ENCODE data around the gene MTPN. TPM values are rescaled to one million over a fixed set of nuclear protein-coding genes. Genes with fewer than 3 reads are reported as not detected.

The MTPN gene
- total RNA-seq, 5 donors from 2014 or later (not counting 1 experiment from before 2014, with no cell fraction given), result 74.2 to 96.3 (median 84.1) TPM

DNA sequence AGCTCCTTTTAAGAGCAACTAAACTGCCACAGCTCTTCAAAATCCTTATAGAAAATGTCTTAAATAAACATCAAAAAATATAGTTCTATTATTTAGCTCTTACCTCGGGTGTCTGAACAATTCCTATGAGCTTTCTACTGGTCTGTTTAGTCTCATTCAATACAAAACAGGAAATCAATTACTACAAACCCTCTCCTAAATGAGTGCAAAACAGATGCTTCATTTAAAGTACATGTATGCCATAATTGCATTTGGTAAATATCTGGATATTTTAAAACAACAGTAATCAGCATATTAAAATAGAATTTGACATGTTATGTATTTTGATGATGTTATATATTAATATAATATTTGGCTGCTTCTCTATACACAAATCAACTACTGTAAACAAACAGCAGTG, 38.5 kb upstream of the MTPN start:
- no peak overlapping the region for H3K27ac Mint-ChIP-seq
- H3K4me3 ChIP-seq (ENCODE audit: control insufficient read depth in 1 of 2, extremely low read depth in 1 of 2, low read length in 1 of 2), result no peak overlapping the region

DNA sequence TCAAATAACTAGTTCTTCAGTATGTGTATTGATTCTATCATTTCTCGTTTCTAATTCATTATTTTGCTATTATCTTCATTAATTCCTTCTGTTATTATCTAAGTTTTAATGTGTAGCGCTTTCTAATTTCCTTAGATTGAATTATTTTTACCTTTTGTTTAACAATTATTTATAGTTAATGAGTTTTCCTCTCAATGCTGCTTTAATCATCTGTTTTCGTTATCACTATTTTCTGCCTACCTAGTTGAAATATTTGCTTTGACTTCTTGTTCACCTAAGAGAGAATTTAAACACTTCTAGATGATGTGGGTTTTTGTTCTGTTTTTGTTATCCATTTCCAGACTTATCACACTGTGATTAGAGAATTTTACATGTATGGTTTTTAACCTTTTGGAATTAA, 37.5 kb upstream of the MTPN start:
- POLR2A ChIA-PET, result no interaction called here
- CTCF ChIA-PET, result interaction anchor here in 1 of 2 donors (0.6 to 1.4 kb wide), 3 partner anchors 10 to 234 kb away, joined by 3 to 4 read pairs (median 4); no protein-coding TSS in a partner anchor
- H3K4me1 Mint-ChIP-seq, result peaks cover 0 to 8% (median 4%) of the 10 kb centered on the region in 3 donors
- H3K4me1 ChIP-seq (ENCODE audit: control insufficient read depth in 1 of 2, extremely low read depth in 1 of 2, insufficient read depth in 2 of 2, low read length in 2 of 2), result no peaks in the 10 kb centered on the region
- H3K27me3 Mint-ChIP-seq, result peaks cover 8 to 20% of the 10 kb centered on the region in 2 donors
- H3K36me3 Mint-ChIP-seq, result no peaks in the 10 kb centered on the region
- no peaks in the 10 kb centered on the region for H3K9me3 ChIP-seq
- H3K27ac ChIP-seq (ENCODE audit: low read length), result no peak overlapping the region
- WGBS (ENCODE audit: insufficient coverage), result no CpG with 5 or more reads among the region's 3 CpGs
- ATAC-seq (replicated peaks in 1 of 4), result no peak
- no peaks in the 10 kb centered on the region for H3K9me3 Mint-ChIP-seq
- no peak overlapping the region for H3K4me3 Mint-ChIP-seq
- H3K27ac Mint-ChIP-seq, result peak overlapping the region in 1 of 2 donors; percentile 58
- H3K4me3 ChIP-seq (ENCODE audit: control insufficient read depth in 1 of 2, extremely low read depth in 1 of 2, low read length in 1 of 2), result no peak overlapping the region
- DNase-seq, result no peak
- no peaks in the 10 kb centered on the region for H3K36me3 ChIP-seq (ENCODE audit: control insufficient read depth in 2 of 2, extremely low read depth in 1 of 2, insufficient read depth in 1 of 2, low read length in 1 of 2)
- H3K27me3 ChIP-seq (replicated peaks in 1 of 2; ENCODE audit: control insufficient read depth in 2 of 2, extremely low read depth in 1 of 2, insufficient read depth in 2 of 2, low read length in 1 of 2), result no peaks in the 10 kb centered on the region

More for the DNA sequence above, 38.5 kb upstream of the MTPN start:
- no peaks in the 10 kb centered on the region for H3K9me3 ChIP-seq
- DNase-seq (no peak), ATAC-seq (replicated peaks in 1 of 4) (no peak)
- no peaks in the 10 kb centered on the region for H3K27me3 ChIP-seq (replicated peaks in 1 of 2; ENCODE audit: control insufficient read depth in 2 of 2, extremely low read depth in 1 of 2, insufficient read depth in 2 of 2, low read length in 1 of 2)
- no peaks in the 10 kb centered on the region for H3K9me3 Mint-ChIP-seq
- ChIA-PET POLR2A (no interaction called here), CTCF (interaction anchor here (0.6 to 1.4 kb wide), 4 partner anchors 15 to 470 kb away, joined by 3 to 6 read pairs (median 4); no protein-coding TSS in a partner anchor)
- no peak overlapping the region for H3K27ac ChIP-seq (ENCODE audit: low read length)
- no CpG with 5 or more reads among the region's 1 CpG for WGBS (ENCODE audit: insufficient coverage)
- peaks cover 0 to 8% (median 4%) of the 10 kb centered on the region in 3 donors for H3K4me1 Mint-ChIP-seq
- H3K27me3 Mint-ChIP-seq, result peaks cover 8 to 20% of the 10 kb centered on the region in 2 donors
- H3K36me3 ChIP-seq (ENCODE audit: control insufficient read depth in 2 of 2, extremely low read depth in 1 of 2, insufficient read depth in 1 of 2, low read length in 1 of 2), result no peaks in the 10 kb centered on the region
- H3K4me1 ChIP-seq (ENCODE audit: control insufficient read depth in 1 of 2, extremely low read depth in 1 of 2, insufficient read depth in 2 of 2, low read length in 2 of 2), result no peaks in the 10 kb centered on the region
- H3K36me3 Mint-ChIP-seq, result no peaks in the 10 kb centered on the region
- no peak overlapping the region for H3K4me3 Mint-ChIP-seq

DNA sequence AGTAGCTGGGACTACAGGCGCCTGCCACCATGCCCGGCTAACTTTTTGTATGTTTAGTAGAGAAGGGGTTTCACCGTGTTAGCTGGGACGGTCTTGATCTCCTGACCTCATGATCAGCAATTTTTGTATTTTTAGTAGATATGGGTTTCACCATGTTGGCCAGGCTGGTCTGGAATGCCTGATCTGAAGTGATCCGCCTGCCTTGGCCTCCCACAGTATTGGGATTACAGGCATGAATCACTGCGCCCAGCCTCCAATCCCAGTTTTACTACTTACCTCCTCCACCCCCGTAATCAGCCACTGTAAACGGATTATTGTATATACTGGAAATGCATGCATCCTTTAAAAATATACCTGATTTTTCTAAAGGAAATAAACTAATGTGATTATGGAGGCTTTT, 35.1 kb upstream of the MTPN start:
- Histone ChIP-seq H3K27me3 (replicated peaks in 1 of 2; ENCODE audit: control insufficient read depth in 2 of 2, extremely low read depth in 1 of 2, insufficient read depth in 2 of 2, low read length in 1 of 2) (no peaks in the 10 kb centered on the region), H3K4me3 (ENCODE audit: control insufficient read depth in 1 of 2, extremely low read depth in 1 of 2, low read length in 1 of 2) (no peak overlapping the region), H3K36me3 (ENCODE audit: control insufficient read depth in 2 of 2, extremely low read depth in 1 of 2, insufficient read depth in 1 of 2, low read length in 1 of 2) (no peaks in the 10 kb centered on the region), H3K27ac (ENCODE audit: low read length) (no peak overlapping the region), H3K9me3 (no peaks in the 10 kb centered on the region), H3K4me1 (ENCODE audit: control insufficient read depth in 1 of 2, extremely low read depth in 1 of 2, insufficient read depth in 2 of 2, low read length in 2 of 2) (no peaks in the 10 kb centered on the region)
- no peak for ATAC-seq (replicated peaks in 1 of 4)
- Mint-ChIP-seq H3K9me3 (no peaks in the 10 kb centered on the region), H3K27ac (no peak overlapping the region), H3K36me3 (no peaks in the 10 kb centered on the region), H3K4me1 (peaks cover 5 to 8% (median 7%) of the 10 kb centered on the region in 3 donors), H3K4me3 (no peak overlapping the region), H3K27me3 (peaks cover 6 to 20% of the 10 kb centered on the region in 2 donors)
- no peak for DNase-seq
- POLR2A ChIA-PET, result no interaction called here
- CTCF ChIA-PET, result no interaction called here
- no CpG with 5 or more reads among the region's 8 CpGs for WGBS (ENCODE audit: insufficient coverage)

DNA sequence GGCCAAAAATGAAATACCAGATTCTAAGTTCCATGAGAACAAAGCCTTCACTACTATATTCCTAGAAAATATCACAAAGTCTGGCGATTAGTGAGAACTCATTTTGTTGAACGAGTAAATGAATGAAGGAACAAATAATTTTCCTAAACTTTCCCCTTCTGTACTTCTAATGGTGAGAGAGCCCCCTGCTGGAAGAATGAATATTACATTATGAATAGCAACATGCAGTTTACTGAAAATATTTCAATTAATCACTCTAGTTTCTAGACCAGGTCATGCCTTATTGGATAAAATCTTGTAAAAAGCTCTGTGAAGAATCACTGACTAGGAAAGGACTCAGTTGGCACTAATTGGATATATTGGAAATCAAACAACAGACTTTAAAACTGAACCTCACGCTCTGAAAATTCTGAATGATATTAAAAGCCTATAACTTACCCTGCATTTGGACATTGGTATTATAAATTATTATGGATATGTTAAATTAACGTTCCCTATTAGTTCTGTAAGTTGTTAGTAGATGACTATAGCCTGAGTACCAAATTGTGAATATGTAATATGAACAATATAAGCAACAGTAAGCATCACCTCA, 32.4 kb upstream of the MTPN start:
- ATAC-seq (replicated peaks in 1 of 4) (no peak), DNase-seq (peak in 1 of 35 experiments; percentile 71)
- H3K27ac Mint-ChIP-seq, result no peak overlapping the region

DNA sequence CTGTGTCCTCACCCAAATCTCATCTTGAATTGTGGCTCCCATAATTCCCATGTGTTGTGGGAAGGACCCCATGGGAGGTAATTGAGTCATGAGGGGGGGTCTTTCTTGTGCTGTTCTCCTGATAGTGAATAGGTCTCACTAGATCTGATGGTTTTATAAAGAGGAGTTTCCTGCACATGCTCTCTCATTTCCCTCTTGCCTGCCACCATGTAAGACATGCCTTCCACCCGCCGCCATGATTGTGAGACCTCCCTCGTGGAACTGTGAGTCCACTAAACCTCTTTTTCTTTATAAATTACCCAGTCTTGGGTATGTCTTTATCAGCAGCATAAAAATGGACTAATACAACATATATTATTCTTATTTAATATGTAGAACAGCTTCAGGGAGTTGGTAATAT, 29.0 kb upstream of the MTPN start:
- Mint-ChIP-seq H3K36me3 (peaks cover 3% of the 10 kb centered on the region), H3K9me3 (peaks cover 0 to 3% (median 3%) of the 10 kb centered on the region in 3 donors), H3K27me3 (no peaks in the 10 kb centered on the region), H3K4me1 (peaks cover 0 to 5% (median 3%) of the 10 kb centered on the region in 3 donors), H3K27ac (no peak overlapping the region), H3K4me3 (no peak overlapping the region)
- Histone ChIP-seq H3K36me3 (ENCODE audit: control insufficient read depth in 2 of 2, extremely low read depth in 1 of 2, insufficient read depth in 1 of 2, low read length in 1 of 2) (no peaks in the 10 kb centered on the region), H3K4me1 (ENCODE audit: control insufficient read depth in 1 of 2, extremely low read depth in 1 of 2, insufficient read depth in 2 of 2, low read length in 2 of 2) (no peaks in the 10 kb centered on the region), H3K27ac (ENCODE audit: low read length) (no peak overlapping the region), H3K27me3 (replicated peaks in 1 of 2; ENCODE audit: control insufficient read depth in 2 of 2, extremely low read depth in 1 of 2, insufficient read depth in 2 of 2, low read length in 1 of 2) (no peaks in the 10 kb centered on the region), H3K9me3 (no peaks in the 10 kb centered on the region), H3K4me3 (ENCODE audit: control insufficient read depth in 1 of 2, extremely low read depth in 1 of 2, low read length in 1 of 2) (no peak overlapping the region)
- CTCF ChIA-PET, result no interaction called here
- ATAC-seq (replicated peaks in 1 of 4), result no peak
- WGBS (ENCODE audit: insufficient coverage), result 89% methylated on average over 3 of the region's 3 CpGs
- DNase-seq, result no peak
- POLR2A ChIA-PET, result no interaction called here

More for the DNA sequence above, 32.4 kb upstream of the MTPN start:
- Histone ChIP-seq H3K9me3 (no peaks in the 10 kb centered on the region), H3K4me3 (ENCODE audit: control insufficient read depth in 1 of 2, extremely low read depth in 1 of 2, low read length in 1 of 2) (no peak overlapping the region), H3K27ac (ENCODE audit: low read length) (no peak overlapping the region), H3K4me1 (ENCODE audit: control insufficient read depth in 1 of 2, extremely low read depth in 1 of 2, insufficient read depth in 2 of 2, low read length in 2 of 2) (no peaks in the 10 kb centered on the region), H3K36me3 (ENCODE audit: control insufficient read depth in 2 of 2, extremely low read depth in 1 of 2, insufficient read depth in 1 of 2, low read length in 1 of 2) (no peaks in the 10 kb centered on the region), H3K27me3 (replicated peaks in 1 of 2; ENCODE audit: control insufficient read depth in 2 of 2, extremely low read depth in 1 of 2, insufficient read depth in 2 of 2, low read length in 1 of 2) (no peaks in the 10 kb centered on the region)
- H3K36me3 Mint-ChIP-seq, result peaks cover 3% of the 10 kb centered on the region
- peaks cover 0 to 3% (median 3%) of the 10 kb centered on the region in 3 donors for H3K9me3 Mint-ChIP-seq
- CTCF ChIA-PET, result interaction anchor here (0.5 to 3.2 kb wide), 9 partner anchors 10 to 394 kb away, joined by 3 to 15 read pairs (median 5); no protein-coding TSS in a partner anchor
- POLR2A ChIA-PET, result no interaction called here
- peaks cover 6 to 14% of the 10 kb centered on the region in 2 donors for H3K27me3 Mint-ChIP-seq
- peaks cover 5 to 8% (median 7%) of the 10 kb centered on the region in 3 donors for H3K4me1 Mint-ChIP-seq
- WGBS (ENCODE audit: insufficient coverage), result no CpG with 5 or more reads among the region's 4 CpGs
- H3K4me3 Mint-ChIP-seq, result no peak overlapping the region

DNA sequence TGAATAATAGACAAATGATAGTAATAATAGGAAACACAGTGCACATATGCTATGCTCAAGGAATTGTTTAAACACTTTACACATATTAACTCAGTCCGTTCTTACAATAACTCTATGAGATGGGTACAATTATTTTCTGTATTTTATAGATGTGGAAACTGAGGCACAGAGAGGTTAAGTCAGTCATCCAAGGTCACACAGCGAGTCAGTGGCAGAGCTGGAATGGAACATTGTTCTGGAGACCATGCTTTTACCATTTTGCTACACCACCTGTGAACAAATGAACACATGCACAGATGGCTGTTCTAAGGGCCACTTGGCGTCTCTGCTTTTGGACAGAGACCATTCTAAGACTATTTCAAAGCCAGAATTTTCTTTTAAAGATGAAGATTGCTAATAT, 26.9 kb upstream of the MTPN start:
- Mint-ChIP-seq H3K4me1 (peaks cover 0 to 2% (median 0%) of the 10 kb centered on the region in 3 donors), H3K9me3 (peaks cover 0 to 3% (median 3%) of the 10 kb centered on the region in 3 donors), H3K36me3 (peaks cover 8% of the 10 kb centered on the region), H3K27ac (no peak overlapping the region), H3K4me3 (no peak overlapping the region), H3K27me3 (no peaks in the 10 kb centered on the region)
- Histone ChIP-seq H3K4me1 (ENCODE audit: control insufficient read depth in 1 of 2, extremely low read depth in 1 of 2, insufficient read depth in 2 of 2, low read length in 2 of 2) (no peaks in the 10 kb centered on the region), H3K27me3 (replicated peaks in 1 of 2; ENCODE audit: control insufficient read depth in 2 of 2, extremely low read depth in 1 of 2, insufficient read depth in 2 of 2, low read length in 1 of 2) (no peaks in the 10 kb centered on the region), H3K36me3 (ENCODE audit: control insufficient read depth in 2 of 2, extremely low read depth in 1 of 2, insufficient read depth in 1 of 2, low read length in 1 of 2) (no peaks in the 10 kb centered on the region), H3K27ac (ENCODE audit: low read length) (no peak overlapping the region), H3K9me3 (no peaks in the 10 kb centered on the region), H3K4me3 (ENCODE audit: control insufficient read depth in 1 of 2, extremely low read depth in 1 of 2, low read length in 1 of 2) (no peak overlapping the region)
- DNase-seq (no peak), ATAC-seq (replicated peaks in 1 of 4) (no peak)
- WGBS (ENCODE audit: insufficient coverage), result no CpG with 5 or more reads among the region's 3 CpGs
- POLR2A ChIA-PET, result no interaction called here
- CTCF ChIA-PET, result no interaction called here
